Erythroblast (primary cell): ENCODE measurements around the gene PTGFRN.
"Not testable (repeated sequence)": the region's sequence is repeated elsewhere in the genome, so short reads cannot be mapped to it uniquely, and the experiment has no call there.

ENCODE experiments used
- DNase-seq, 2 experiments: peaks; one replicate each; lab custom pipeline; 2025; lab: John Stamatoyannopoulos, UW
- GATA1 ChIP-seq: IDR thresholded peaks from 2 replicates; pipeline ENCODE4 v1.6.1; 2011; ENCODE audit warnings: low read depth, mild to moderate bottlenecking, control low read depth, low read length, moderate library complexity
- POLR2A ChIP-seq: IDR thresholded peaks from 2 replicates; pipeline ENCODE4 v1.6.1; 2011; ENCODE audit warnings: mild to moderate bottlenecking, low read length

PTGFRN gene

DNA sequence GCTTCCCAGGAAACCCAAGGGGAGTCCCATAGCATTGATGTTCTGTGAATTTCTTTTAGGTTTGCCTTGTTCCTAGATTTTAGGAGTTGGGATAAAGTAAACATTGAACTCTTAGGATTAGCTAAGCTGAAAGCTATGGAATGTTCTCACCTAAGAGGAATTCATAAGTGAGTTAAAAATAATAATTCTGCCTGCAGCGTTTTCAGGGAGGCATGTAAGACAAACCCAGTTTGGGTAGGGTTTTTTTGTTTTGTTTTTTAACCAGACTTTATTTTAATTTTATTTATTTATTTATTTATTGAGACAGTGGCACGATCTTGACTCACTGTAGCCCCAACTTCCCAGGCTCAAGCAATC is 62.9 kb downstream of the PTGFRN start:
- DNase-seq: no peak
- TF ChIP-seq GATA1 (no peak), POLR2A (no peak)

DNA sequence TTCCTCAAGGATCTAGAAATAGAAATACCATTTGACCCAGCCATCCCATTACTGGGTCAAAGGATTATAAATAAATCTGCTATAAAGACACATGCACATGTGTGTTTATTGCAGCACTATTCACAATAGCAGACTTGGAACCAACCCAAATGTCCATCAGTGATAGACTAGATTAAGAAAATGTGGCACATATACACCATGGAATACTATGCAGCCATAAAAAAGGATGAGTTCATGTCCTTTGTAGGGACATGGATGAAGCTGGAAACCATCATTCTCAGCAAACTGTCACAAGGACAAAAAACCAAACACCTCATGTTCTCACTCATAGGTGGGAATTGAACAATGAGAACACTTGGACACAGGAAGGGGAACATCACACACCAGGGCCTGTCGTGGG is 70.6 kb downstream of the PTGFRN start:
- not testable (repeated sequence) for DNase-seq

DNA sequence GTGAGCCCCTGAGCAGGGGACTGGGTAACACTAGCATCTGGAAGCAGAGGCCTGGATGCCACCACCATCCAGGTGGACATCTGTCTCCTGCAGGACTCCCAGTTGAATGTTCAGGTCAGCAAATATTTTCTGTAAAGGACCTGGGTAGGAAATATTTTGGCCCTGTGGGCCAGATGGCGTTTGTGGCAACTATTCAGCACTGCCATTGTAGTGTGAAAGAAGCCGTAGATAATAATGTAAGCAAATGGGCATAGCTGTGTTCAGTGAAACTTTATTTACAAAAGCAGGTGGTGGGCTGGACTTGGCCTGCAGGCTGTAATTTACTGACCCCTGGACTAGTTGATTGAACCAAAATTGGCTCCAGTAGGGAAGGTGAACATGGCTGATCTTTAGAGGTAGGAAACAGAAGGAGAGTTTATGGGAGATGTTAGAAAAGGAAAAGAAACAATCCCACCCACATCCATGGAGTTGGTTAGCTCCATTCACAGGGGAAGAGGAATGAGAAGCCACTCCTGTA is 71.9 kb downstream of the PTGFRN start:
- TF ChIP-seq POLR2A (no peak), GATA1 (no peak)
- no peak for DNase-seq

DNA sequence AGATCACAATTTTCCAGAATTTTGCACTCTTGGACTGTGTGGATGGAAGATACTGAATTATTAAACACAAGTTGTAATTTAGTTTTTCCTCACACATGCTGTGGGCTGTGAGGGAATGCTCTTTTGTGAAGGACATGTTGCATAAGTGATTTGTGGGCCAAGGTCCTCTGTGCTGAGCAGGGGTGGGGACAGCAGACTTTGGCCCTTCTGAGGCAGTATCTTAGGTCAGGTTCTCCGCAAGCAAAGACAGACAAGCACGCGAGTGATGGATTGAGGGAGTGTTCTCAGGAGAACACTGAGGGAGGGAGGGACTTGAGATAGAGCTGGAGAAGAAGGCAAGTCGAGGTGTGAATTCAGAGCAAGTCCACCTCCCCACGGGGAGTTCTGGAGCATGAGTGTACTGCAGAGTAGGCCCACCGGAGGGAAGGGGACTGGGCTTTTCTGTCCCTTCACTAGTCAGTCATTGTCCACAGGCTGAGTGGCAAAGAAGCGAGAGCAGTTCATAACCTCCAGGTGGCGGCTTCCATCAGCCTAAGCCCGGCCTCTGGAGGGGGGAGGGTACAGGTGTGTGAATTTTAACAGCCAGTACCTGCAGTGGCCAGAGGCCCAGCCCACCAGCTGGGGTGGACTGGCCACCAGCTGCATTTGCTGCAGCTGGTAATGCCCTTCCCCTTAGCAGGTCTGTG is 72.7 kb downstream of the PTGFRN start:
- DNase-seq: no peak
- no peak for TF ChIP-seq GATA1
- TF ChIP-seq POLR2A: no peak

DNA sequence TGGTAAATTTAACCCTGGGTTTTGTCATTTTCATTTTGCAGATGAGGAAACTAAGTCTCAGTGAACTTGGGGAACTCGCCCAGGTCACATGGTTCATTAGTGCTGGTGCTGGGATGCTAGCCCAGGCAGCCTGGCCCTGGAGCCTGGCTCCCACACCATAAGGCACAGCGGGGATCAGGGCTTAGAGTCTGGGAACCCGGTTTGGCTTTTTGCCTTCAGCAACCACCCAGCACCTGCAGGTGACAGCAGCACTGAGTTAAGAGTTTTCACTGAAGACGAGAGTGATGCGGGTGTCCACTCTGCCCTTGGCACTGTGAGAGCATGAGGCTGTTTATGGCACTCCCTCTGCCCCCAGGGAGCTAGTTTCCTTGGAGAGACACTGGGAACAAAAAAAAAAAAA is 73.4 kb downstream of the PTGFRN start:
- TF ChIP-seq POLR2A (no peak), GATA1 (no peak)
- no peak for DNase-seq

DNA sequence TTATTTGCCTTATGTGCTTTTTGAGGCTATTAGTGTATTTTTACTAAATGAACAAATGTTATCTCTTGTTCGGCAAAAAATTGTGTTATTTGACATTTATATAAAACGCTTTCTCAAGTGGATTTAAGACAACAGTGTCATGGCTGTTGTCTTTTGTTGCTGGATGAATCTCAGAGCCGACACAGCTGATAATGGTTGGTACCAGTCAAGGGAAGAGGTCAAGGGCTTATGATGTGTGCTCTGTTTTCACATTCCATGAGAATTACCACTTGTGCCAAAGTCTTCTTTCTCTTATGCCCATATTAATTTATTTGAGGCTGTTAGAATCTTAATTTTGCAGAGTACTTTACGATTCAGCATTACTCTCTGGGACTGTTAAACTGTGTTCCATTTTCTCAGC is 74.0 kb downstream of the PTGFRN start:
- TF ChIP-seq POLR2A (no peak), GATA1 (no peak)
- DNase-seq: no peak

DNA sequence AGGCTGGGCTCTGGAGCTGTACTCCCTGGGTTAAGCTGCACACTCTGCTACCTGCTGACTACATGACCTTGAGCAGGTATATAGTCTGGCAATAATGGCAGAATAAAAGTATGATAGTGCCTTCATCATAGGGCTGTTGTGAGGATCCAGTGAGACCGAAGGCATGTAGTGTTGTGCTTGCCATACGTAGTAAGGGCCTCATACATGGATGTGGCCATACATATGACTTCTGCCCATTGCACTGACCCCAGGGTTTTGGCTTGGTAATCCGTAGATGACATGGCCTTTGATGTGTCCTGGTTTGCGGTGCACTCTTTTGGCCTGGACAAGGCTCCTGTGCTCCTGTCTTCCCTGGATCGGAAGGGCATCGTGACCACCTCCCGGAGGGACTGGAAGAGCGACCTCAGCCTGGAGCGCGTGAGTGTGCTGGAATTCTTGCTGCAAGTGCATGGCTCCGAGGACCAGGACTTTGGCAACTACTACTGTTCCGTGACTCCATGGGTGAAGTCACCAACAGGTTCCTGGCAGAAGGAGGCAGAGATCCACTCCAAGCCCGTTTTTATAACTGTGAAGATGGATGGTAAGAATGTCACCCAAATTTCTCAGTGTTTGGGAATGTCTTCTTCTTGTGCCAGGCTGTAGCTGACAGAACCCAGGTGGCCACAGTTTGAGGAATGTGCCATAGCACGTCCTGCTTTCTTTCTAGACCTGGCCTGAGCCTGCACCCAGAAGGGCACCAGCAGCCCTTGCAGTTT is 74.9 kb downstream of the PTGFRN start:
- DNase-seq: no peak
- TF ChIP-seq POLR2A (no peak), GATA1 (no peak)

DNA sequence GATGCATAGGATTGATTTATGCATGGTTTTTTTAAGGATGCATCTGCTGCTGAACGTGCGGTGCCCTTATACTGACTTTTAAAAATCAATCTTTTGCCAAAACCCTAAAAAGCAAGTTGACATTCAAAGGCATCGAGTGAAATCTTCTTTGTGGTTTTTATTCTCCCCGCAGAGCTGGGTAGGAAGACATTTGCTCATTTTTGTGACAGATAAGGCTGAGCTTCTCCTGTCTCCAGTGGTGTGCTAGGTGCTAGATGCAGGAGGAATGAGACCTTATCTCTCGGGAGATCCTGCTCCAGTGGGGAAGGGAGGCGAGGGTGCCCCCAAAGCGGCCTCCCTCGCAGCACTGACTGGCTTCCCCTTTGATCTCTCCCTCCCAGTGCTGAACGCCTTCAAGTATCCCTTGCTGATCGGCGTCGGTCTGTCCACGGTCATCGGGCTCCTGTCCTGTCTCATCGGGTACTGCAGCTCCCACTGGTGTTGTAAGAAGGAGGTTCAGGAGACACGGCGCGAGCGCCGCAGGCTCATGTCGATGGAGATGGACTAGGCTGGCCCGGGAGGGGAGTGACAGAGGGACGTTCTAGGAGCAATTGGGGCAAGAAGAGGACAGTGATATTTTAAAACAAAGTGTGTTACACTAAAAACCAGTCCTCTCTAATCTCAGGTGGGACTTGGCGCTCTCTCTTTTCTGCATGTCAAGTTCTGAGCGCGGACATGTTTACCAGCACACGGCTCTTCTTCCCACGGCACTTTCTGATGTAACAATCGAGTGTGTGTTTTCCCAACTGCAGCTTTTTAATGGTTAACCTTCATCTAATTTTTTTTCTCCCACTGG is 76.9 kb downstream of the PTGFRN start:
- DNase-seq: no peak
- no peak for TF ChIP-seq GATA1
- no peak for TF ChIP-seq POLR2A

DNA sequence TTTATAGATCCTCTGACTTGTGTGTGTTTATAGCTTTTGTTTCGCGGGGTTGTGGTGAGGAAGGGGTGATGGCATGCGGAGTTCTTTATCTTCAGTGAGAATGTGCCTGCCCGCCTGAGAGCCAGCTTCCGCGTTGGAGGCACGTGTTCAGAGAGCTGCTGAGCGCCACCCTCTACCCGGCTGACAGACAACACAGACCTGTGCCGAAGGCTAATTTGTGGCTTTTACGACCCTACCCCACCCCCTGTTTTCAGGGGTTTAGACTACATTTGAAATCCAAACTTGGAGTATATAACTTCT is 77.5 kb downstream of the PTGFRN start:
- no peak for DNase-seq
- TF ChIP-seq POLR2A (no peak), GATA1 (no peak)

DNA sequence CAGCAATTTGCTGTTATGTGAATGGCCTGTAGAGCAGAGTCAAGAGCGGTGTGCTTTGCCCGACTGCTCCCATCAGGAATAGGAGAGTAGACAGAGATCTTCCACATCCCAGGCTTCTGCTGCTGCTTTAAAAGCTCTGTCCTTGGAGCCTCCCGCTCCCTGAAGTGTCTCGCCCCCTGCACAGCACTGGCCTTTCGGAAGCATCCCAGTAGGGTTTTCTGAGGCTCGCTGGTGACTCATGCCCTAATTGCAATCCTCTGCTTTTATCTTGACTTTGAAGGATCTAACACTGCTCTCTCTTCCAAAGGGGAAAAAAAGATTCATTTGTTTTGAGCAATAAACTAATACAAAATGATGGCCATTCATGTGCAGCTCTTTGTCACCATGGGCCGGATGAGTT is 78.5 kb downstream of the PTGFRN start:
- TF ChIP-seq GATA1: no peak
- TF ChIP-seq POLR2A: no peak
- DNase-seq: no peak

DNA sequence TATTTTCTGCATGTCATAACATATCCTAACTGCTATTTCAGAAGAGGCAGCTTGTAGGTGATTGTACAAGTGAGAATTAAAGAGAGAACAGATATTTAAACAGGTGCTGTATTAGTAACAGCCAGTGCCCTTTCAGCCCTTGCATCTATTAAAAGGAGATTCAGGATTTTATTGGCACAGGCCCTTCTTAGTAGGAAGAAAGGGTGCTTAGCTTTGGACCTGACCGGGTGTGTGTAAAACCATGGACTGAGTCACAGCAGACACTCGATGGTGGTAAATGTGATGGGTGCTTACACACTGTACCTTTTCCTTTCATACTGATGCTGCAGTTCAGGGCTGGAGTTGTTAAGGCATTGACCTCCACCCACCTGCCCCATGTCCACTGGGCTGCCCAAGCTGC is 79.2 kb downstream of the PTGFRN start:
- DNase-seq: no peak
- TF ChIP-seq GATA1 (no peak), POLR2A (no peak)

DNA sequence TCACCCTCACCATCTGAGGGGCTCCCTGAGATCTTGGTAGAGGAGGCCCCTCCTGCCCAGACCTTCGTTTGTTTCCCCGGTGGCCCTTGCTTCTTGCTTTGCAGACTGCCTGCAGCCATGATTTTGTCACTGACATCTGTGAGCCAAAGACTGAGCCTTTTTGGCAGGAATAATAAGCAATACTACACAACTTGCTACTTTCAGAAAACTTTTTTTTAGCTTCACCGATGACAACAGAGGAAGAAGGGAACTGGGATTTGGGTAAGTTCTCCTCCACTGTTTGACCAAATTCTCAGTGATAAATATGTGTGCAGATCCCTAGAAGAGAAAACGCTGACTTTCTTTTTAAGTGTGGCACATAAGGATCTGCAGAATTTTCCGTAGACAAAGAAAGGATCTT is 80.1 kb downstream of the PTGFRN start:
- DNase-seq: no peak
- TF ChIP-seq GATA1: no peak
- TF ChIP-seq POLR2A: no peak

DNA sequence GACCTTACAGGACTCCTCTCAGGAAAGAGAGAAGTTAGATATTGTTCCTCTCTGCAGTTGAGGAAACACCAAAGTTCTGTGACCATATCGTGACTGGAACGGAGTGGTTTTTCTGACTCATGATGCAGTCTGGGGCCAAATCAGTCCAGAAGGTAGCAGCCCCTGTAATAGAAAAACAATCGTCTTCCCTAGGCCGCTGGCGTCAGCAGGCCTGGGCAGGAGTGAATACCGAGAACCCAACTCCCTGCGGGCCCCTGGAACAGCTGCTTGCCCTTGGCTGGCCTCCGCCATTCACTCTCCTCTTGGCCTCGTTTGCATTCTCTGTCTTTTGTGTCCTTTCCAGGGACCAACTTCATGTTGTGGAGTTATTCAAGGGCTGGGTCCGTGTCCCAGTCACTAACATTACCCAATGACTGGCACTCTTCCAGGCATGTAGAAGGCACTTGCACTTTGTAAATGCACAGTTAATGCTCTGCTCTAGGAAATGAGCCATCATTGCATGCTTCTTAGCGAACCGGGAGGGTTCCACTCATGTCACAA is 81.0 kb downstream of the PTGFRN start:
- TF ChIP-seq GATA1 (no peak), POLR2A (no peak)
- DNase-seq: no peak
